GM12878 (cell line): Measurements from ENCODE around the gene CFLAR. TPM values are rescaled to one million over a fixed set of nuclear protein-coding genes. Genes with fewer than 3 reads are reported as not detected.

ENCODE experiments used
- ATF7 ChIP-seq: fragments of 450-650 bp; IDR thresholded peaks from 2 replicates; pipeline ENCODE4 v1.6.1; 2016; ENCODE audit warnings: low read depth, mild to moderate bottlenecking
- BACH1 ChIP-seq: fragments of 450-650 bp; IDR thresholded peaks from 2 replicates; pipeline ENCODE4 v1.6.1; 2017; ENCODE audit warnings: mild to moderate bottlenecking, borderline replicate concordance
- CHD1 ChIP-seq: IDR thresholded peaks from 2 replicates; pipeline ENCODE4 v1.6.1; 2012; ENCODE audit warnings: low read depth, low read length, improper control_type of control experiment
- CREB1 ChIP-seq: IDR thresholded peaks from 2 replicates; pipeline ENCODE4 v1.6.1; 2012; ENCODE audit warnings: low read depth, mild to moderate bottlenecking, inconsistent platforms
- EP300 ChIP-seq, 2 experiments: fragments of 150-350 bp in 1 of 2; IDR thresholded peaks; 2 replicates each; pipeline ENCODE4 v1.6.1; 2011 to 2012; ENCODE audit warnings: low read depth in 2 of 2, low read length in 2 of 2, borderline replicate concordance in 1 of 2, improper control_type of control experiment in 1 of 2, inconsistent platforms in 1 of 2; ENCODE audit not compliant: control insufficient read depth in 1 of 2
- FOS ChIP-seq: IDR thresholded peaks from 3 replicates; pipeline ENCODE4 v1.6.1; 2011; ENCODE audit warnings: borderline replicate concordance; ENCODE audit not compliant: insufficient read length; ENCODE audit errors: extremely low read depth
- JUNB ChIP-seq: IDR thresholded peaks from 2 replicates; pipeline ENCODE4 v1.6.1; 2016; ENCODE audit warnings: antibody characterized with exemption, mild to moderate bottlenecking
- KDM1A ChIP-seq: fragments of 200-600 bp; sonication (generic); IDR thresholded peaks from 2 replicates; pipeline ENCODE4 v1.6.1; 2016; ENCODE audit warnings: borderline replicate concordance
- KLF5 ChIP-seq: fragments of 450-650 bp; IDR thresholded peaks from 2 replicates; pipeline ENCODE4 v1.6.1; 2014; ENCODE audit warnings: mild to moderate bottlenecking; ENCODE audit not compliant: partially characterized antibody
- MEF2A ChIP-seq: IDR thresholded peaks from 2 replicates; pipeline ENCODE4 v1.6.1; 2011; ENCODE audit warnings: low read depth, mild to moderate bottlenecking, low read length, moderate library complexity; ENCODE audit not compliant: insufficient read depth
- MEF2B ChIP-seq: fragments of 450-650 bp; IDR thresholded peaks from 2 replicates; pipeline ENCODE4 v1.6.1; 2018; ENCODE audit warnings: mild to moderate bottlenecking, moderate library complexity; ENCODE audit not compliant: partially characterized antibody, poor library complexity, severe bottlenecking
- MXI1 ChIP-seq: fragments of 150-350 bp; IDR thresholded peaks from 2 replicates; pipeline ENCODE4 v1.6.1; 2011; ENCODE audit warnings: low read depth, mild to moderate bottlenecking, inconsistent platforms, low read length, improper control_type of control experiment
- NFYB ChIP-seq: IDR thresholded peaks from 2 replicates; pipeline ENCODE4 v1.6.1; 2011; ENCODE audit warnings: low read depth, mild to moderate bottlenecking, low read length, improper control_type of control experiment, moderate library complexity; ENCODE audit not compliant: insufficient read depth
- SMC3 ChIP-seq: IDR thresholded peaks from 2 replicates; pipeline ENCODE4 v1.6.1; 2011; ENCODE audit warnings: low read length, improper control_type of control experiment, borderline replicate concordance
- SREBF1 ChIP-seq: IDR thresholded peaks from 2 replicates; pipeline ENCODE4 v1.6.1; 2012; ENCODE audit warnings: mild to moderate bottlenecking, low read length
- SREBF2 ChIP-seq: IDR thresholded peaks from 2 replicates; pipeline ENCODE4 v1.6.1; 2012; ENCODE audit warnings: mild to moderate bottlenecking, low read length
- TBL1XR1 ChIP-seq: IDR thresholded peaks from 2 replicates; pipeline ENCODE4 v1.6.1; 2012; ENCODE audit warnings: low read depth, low read length, improper control_type of control experiment
- polyA plus RNA-seq, 11 experiments: library from polyadenylated mRNA; depleted of rRNA in 4 of 11; unstranded in 6 of 11; stranded (reverse) in 5 of 11; fragments of >200 nt; fragmentation: Nextera tagmentation in 4 of 11; fragmentation: Illumina TruSeq in 1 of 11; extraction: Ambion mirVana in 4 of 11; extraction: Trizol in 1 of 11; gene quantifications; 1 replicate in 1 of 11; 2 replicates in 10 of 11; pipeline versions ENCODE4 v1.2.1 to v1.2.3, GENCODE V29; 2011 to 2016; ENCODE audit warnings: inconsistent platforms in 2 of 11, missing spikeins in 2 of 11, low read depth in 1 of 11
- total RNA-seq, 4 experiments: library from RNA; depleted of rRNA in 3 of 4; stranded (reverse); fragments of >200 nt in 3 of 4; fragmentation: Illumina TruSeq in 1 of 4; extraction: Trizol in 1 of 4; gene quantifications; 2 replicates each; pipeline versions ENCODE4 v1.2.1 to v1.2.3, GENCODE V29; 2013 to 2021
- TF ChIP-seq, protein P1 (sequence below): fragments of 450-650 bp; IDR thresholded peaks from 2 replicates; pipeline ENCODE4 v1.6.1; 2017; ENCODE audit warnings: mild to moderate bottlenecking, moderate library complexity
- TF ChIP-seq, protein P2 (sequence below): fragments of 450-650 bp; IDR thresholded peaks from 2 replicates; pipeline ENCODE4 v1.6.1; 2017; ENCODE audit warnings: low read depth, mild to moderate bottlenecking, moderate library complexity
- TF ChIP-seq, protein P3 (sequence below): fragments of 450-650 bp; IDR thresholded peaks from 2 replicates; pipeline ENCODE4 v1.6.1; 2016; ENCODE audit warnings: mild to moderate bottlenecking
- TF ChIP-seq, protein P4 (sequence below): fragments of 450-650 bp; IDR thresholded peaks from 2 replicates; pipeline ENCODE4 v1.6.1; 2017; ENCODE audit warnings: borderline replicate concordance

CFLAR gene
- total and polyA plus RNA-seq, 10 of the 15 experiments (the other 5 are each of a cell fraction or from before 2014, with no cell fraction given), result 80.6 to 181 (median 101) TPM

DNA sequence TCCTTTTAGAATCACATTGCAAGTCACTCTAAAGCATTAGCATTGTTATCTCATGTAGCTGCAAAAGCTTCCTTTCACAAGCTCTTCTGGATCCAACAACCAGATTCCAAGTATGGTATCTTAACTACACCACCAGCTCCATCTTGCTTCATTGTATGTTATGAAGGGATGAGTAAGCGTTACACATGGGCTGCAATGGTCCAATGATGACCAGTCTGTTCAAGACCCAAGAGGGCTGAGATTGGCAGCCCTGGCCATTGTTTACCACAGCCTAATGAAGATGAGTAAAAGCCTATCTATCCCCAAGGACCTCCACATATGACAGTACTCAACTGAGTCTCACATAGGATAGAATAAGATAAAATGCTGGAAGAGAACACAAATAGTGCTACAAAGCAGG, 6.3 kb downstream of the CFLAR start (continued):
- TF ChIP-seq, protein P1, sequence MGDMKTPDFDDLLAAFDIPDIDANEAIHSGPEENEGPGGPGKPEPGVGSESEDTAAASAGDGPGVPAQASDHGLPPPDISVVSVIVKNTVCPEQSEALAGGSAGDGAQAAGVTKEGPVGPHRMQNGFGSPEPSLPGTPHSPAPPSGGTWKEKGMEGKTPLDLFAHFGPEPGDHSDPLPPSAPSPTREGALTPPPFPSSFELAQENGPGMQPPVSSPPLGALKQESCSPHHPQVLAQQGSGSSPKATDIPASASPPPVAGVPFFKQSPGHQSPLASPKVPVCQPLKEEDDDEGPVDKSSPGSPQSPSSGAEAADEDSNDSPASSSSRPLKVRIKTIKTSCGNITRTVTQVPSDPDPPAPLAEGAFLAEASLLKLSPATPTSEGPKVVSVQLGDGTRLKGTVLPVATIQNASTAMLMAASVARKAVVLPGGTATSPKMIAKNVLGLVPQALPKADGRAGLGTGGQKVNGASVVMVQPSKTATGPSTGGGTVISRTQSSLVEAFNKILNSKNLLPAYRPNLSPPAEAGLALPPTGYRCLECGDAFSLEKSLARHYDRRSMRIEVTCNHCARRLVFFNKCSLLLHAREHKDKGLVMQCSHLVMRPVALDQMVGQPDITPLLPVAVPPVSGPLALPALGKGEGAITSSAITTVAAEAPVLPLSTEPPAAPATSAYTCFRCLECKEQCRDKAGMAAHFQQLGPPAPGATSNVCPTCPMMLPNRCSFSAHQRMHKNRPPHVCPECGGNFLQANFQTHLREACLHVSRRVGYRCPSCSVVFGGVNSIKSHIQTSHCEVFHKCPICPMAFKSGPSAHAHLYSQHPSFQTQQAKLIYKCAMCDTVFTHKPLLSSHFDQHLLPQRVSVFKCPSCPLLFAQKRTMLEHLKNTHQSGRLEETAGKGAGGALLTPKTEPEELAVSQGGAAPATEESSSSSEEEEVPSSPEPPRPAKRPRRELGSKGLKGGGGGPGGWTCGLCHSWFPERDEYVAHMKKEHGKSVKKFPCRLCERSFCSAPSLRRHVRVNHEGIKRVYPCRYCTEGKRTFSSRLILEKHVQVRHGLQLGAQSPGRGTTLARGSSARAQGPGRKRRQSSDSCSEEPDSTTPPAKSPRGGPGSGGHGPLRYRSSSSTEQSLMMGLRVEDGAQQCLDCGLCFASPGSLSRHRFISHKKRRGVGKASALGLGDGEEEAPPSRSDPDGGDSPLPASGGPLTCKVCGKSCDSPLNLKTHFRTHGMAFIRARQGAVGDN, result peak; percentile 61
- TF ChIP-seq SREBF2, result no peak
- no peak for TF ChIP-seq CREB1
- 0 out of 2 replicates have a peak, but pooled peaks have one; percentile 13 for TF ChIP-seq BACH1
- TF ChIP-seq CHD1, result no peak
- TF ChIP-seq, protein P2, sequence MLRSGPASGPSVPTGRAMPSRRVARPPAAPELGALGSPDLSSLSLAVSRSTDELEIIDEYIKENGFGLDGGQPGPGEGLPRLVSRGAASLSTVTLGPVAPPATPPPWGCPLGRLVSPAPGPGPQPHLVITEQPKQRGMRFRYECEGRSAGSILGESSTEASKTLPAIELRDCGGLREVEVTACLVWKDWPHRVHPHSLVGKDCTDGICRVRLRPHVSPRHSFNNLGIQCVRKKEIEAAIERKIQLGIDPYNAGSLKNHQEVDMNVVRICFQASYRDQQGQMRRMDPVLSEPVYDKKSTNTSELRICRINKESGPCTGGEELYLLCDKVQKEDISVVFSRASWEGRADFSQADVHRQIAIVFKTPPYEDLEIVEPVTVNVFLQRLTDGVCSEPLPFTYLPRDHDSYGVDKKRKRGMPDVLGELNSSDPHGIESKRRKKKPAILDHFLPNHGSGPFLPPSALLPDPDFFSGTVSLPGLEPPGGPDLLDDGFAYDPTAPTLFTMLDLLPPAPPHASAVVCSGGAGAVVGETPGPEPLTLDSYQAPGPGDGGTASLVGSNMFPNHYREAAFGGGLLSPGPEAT, result peak; percentile 40; the same call in 1 of the 2 replicates
- TF ChIP-seq, protein P3, sequence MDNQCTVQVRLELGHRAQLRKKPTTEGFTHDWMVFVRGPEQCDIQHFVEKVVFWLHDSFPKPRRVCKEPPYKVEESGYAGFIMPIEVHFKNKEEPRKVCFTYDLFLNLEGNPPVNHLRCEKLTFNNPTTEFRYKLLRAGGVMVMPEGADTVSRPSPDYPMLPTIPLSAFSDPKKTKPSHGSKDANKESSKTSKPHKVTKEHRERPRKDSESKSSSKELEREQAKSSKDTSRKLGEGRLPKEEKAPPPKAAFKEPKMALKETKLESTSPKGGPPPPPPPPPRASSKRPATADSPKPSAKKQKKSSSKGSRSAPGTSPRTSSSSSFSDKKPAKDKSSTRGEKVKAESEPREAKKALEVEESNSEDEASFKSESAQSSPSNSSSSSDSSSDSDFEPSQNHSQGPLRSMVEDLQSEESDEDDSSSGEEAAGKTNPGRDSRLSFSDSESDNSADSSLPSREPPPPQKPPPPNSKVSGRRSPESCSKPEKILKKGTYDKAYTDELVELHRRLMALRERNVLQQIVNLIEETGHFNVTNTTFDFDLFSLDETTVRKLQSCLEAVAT, result peak; percentile 20; the same call in 1 of the 2 replicates
- no peak for TF ChIP-seq KLF5
- TF ChIP-seq KDM1A, result no peak
- TF ChIP-seq EP300 (IDR thresholded peaks at IDR 0.05; ENCODE audit: borderline replicate concordance in 1 of 2, control insufficient read depth in 1 of 2, low read depth in 2 of 2, low read length in 2 of 2), result no peak
- no peak for TF ChIP-seq ATF7
- TF ChIP-seq MEF2B, result peak; percentile 46
- TF ChIP-seq NFYB, result 0 out of 2 replicates have a peak, but pooled peaks have one; percentile 24
- TF ChIP-seq SMC3, result no peak
- TF ChIP-seq SREBF1, result no peak
- no peak for TF ChIP-seq JUNB
- no peak for TF ChIP-seq TBL1XR1
- TF ChIP-seq, protein P4, sequence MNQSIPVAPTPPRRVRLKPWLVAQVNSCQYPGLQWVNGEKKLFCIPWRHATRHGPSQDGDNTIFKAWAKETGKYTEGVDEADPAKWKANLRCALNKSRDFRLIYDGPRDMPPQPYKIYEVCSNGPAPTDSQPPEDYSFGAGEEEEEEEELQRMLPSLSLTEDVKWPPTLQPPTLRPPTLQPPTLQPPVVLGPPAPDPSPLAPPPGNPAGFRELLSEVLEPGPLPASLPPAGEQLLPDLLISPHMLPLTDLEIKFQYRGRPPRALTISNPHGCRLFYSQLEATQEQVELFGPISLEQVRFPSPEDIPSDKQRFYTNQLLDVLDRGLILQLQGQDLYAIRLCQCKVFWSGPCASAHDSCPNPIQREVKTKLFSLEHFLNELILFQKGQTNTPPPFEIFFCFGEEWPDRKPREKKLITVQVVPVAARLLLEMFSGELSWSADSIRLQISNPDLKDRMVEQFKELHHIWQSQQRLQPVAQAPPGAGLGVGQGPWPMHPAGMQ, result no peak
- TF ChIP-seq MEF2A, result no peak
- TF ChIP-seq MXI1, result no peak; the same call in 1 of the 2 replicates
- TF ChIP-seq FOS, result no peak
